K562 (cell line): Measurements from ENCODE around the gene AP2M1. TPM values are rescaled to one million over a fixed set of nuclear protein-coding genes. Genes with fewer than 3 reads are reported as not detected.

Experiments
- polyA plus RNA-seq, 8 experiments: library from polyadenylated mRNA; depleted of rRNA in 4 of 8; stranded (reverse) in 5 of 8; unstranded in 3 of 8; fragments of >200 nt; fragmentation: Nextera tagmentation in 2 of 8; fragmentation: Illumina TruSeq in 1 of 8; extraction: Ambion mirVana in 2 of 8; extraction: Trizol in 1 of 8; gene quantifications; 2 replicates each; pipeline versions ENCODE4 v1.2.1 to v1.2.3, GENCODE V29; 2011 to 2014; ENCODE audit warnings: inconsistent platforms in 1 of 8, missing spikeins in 1 of 8
- total RNA-seq, 7 experiments: library from RNA; depleted of rRNA in 6 of 7; stranded (reverse); fragments of >200 nt in 6 of 7; fragmentation: Illumina TruSeq in 2 of 7; extraction: Trizol in 2 of 7; gene quantifications; 2 replicates each; pipeline versions ENCODE4 v1.2.1 to v1.2.3, GENCODE V29; 2011 to 2021; ENCODE audit warnings: low replicate concordance in 1 of 7

Gene AP2M1
- total and polyA plus RNA-seq, 9 of the 15 experiments (the other 6 are each of a cell fraction or from before 2014, with no cell fraction given): 118 to 505 (median 296) TPM

Other genes starting within 250 kb of the AP2M1 start
Only the 7 nearest of the 19 such genes appear.
- not detected in 2 replicates for gene HTR3E, start 77.8 kb upstream of the AP2M1 start, total RNA-seq (2014; rRNA removed)
- not detected in 2 replicates for gene HTR3E, start 77.8 kb upstream of the AP2M1 start, total RNA-seq (2014; rRNA removed; fragmentation: Illumina TruSeq; extraction: Trizol)
- gene HTR3E, start 77.8 kb upstream of the AP2M1 start, total RNA-seq (2015; rRNA removed; fragmentation: Illumina TruSeq; extraction: Trizol): not detected in 2 replicates
- not detected in 2 replicates for gene HTR3E, start 77.8 kb upstream of the AP2M1 start, total RNA-seq (2021)
- not detected in 2 replicates for gene HTR3E, start 77.8 kb upstream of the AP2M1 start, polyA plus RNA-seq (2011; rRNA removed)
- not detected in 2 replicates for gene HTR3E, start 77.8 kb upstream of the AP2M1 start, polyA plus RNA-seq (2014; fragmentation: Illumina TruSeq; extraction: Trizol)
- gene HTR3E, start 77.8 kb upstream of the AP2M1 start, polyA plus RNA-seq (2014; fragmentation: Nextera tagmentation; extraction: Ambion mirVana): not detected
- gene HTR3E, start 77.8 kb upstream of the AP2M1 start, polyA plus RNA-seq (2014; rRNA removed): not detected in 2 replicates
- 66.4 and 91.1 TPM in 2 replicates for gene EIF2B5, start 39.5 kb upstream of the AP2M1 start, total RNA-seq (2014; rRNA removed)
- 70.4 and 70.8 TPM in 2 replicates for gene EIF2B5, start 39.5 kb upstream of the AP2M1 start, total RNA-seq (2014; rRNA removed; fragmentation: Illumina TruSeq; extraction: Trizol)
- gene EIF2B5, start 39.5 kb upstream of the AP2M1 start, total RNA-seq (2015; rRNA removed; fragmentation: Illumina TruSeq; extraction: Trizol): 71.8 and 74.0 TPM in 2 replicates
- 62.9 and 67.5 TPM in 2 replicates for gene EIF2B5, start 39.5 kb upstream of the AP2M1 start, total RNA-seq (2021)
- 76.8 and 87.2 TPM in 2 replicates for gene EIF2B5, start 39.5 kb upstream of the AP2M1 start, polyA plus RNA-seq (2011; rRNA removed)
- gene EIF2B5, start 39.5 kb upstream of the AP2M1 start, polyA plus RNA-seq (2014; fragmentation: Illumina TruSeq; extraction: Trizol): 70.9 and 75.5 TPM in 2 replicates
- 10 to 100 TPM; 19.1 to 31.8 TPM for gene EIF2B5, start 39.5 kb upstream of the AP2M1 start, polyA plus RNA-seq (2014; fragmentation: Nextera tagmentation; extraction: Ambion mirVana)
- gene EIF2B5, start 39.5 kb upstream of the AP2M1 start, polyA plus RNA-seq (2014; rRNA removed): 92.4 and 95.6 TPM in 2 replicates
- 25.7 and 26.5 TPM in 2 replicates for gene DVL3, start 19.5 kb upstream of the AP2M1 start, total RNA-seq (2014; rRNA removed)
- gene DVL3, start 19.5 kb upstream of the AP2M1 start, total RNA-seq (2014; rRNA removed; fragmentation: Illumina TruSeq; extraction: Trizol): 8.7 and 9.8 TPM in 2 replicates
- 16.0 and 17.2 TPM in 2 replicates for gene DVL3, start 19.5 kb upstream of the AP2M1 start, total RNA-seq (2015; rRNA removed; fragmentation: Illumina TruSeq; extraction: Trizol)
- 54.4 and 57.9 TPM in 2 replicates for gene DVL3, start 19.5 kb upstream of the AP2M1 start, total RNA-seq (2021)
- gene DVL3, start 19.5 kb upstream of the AP2M1 start, polyA plus RNA-seq (2011; rRNA removed): 20.1 and 28.7 TPM in 2 replicates
- gene DVL3, start 19.5 kb upstream of the AP2M1 start, polyA plus RNA-seq (2014; fragmentation: Illumina TruSeq; extraction: Trizol): 44.3 and 44.8 TPM in 2 replicates
- 1 to 10 TPM; 3.1 to 5.4 TPM for gene DVL3, start 19.5 kb upstream of the AP2M1 start, polyA plus RNA-seq (2014; fragmentation: Nextera tagmentation; extraction: Ambion mirVana)
- 42.8 and 46.6 TPM in 2 replicates for gene DVL3, start 19.5 kb upstream of the AP2M1 start, polyA plus RNA-seq (2014; rRNA removed)
- gene ABCF3, start 11.3 kb downstream of the AP2M1 start, total RNA-seq (2014; rRNA removed): 47.1 and 54.2 TPM in 2 replicates
- 17.6 and 20.0 TPM in 2 replicates for gene ABCF3, start 11.3 kb downstream of the AP2M1 start, total RNA-seq (2014; rRNA removed; fragmentation: Illumina TruSeq; extraction: Trizol)
- 33.6 and 37.7 TPM in 2 replicates for gene ABCF3, start 11.3 kb downstream of the AP2M1 start, total RNA-seq (2015; rRNA removed; fragmentation: Illumina TruSeq; extraction: Trizol)
- gene ABCF3, start 11.3 kb downstream of the AP2M1 start, total RNA-seq (2021): 61.9 and 77.9 TPM in 2 replicates
- 45.1 and 59.3 TPM in 2 replicates for gene ABCF3, start 11.3 kb downstream of the AP2M1 start, polyA plus RNA-seq (2011; rRNA removed)
- gene ABCF3, start 11.3 kb downstream of the AP2M1 start, polyA plus RNA-seq (2014; fragmentation: Illumina TruSeq; extraction: Trizol): 51.0 and 57.1 TPM in 2 replicates
- 10 to 100 TPM in 1 of 2 experiments, 1 to 10 TPM in 1; 6.7 to 23.7 TPM for gene ABCF3, start 11.3 kb downstream of the AP2M1 start, polyA plus RNA-seq (2014; fragmentation: Nextera tagmentation; extraction: Ambion mirVana)
- 65.0 and 68.5 TPM in 2 replicates for gene ABCF3, start 11.3 kb downstream of the AP2M1 start, polyA plus RNA-seq (2014; rRNA removed)
- gene VWA5B2, start 54.7 kb downstream of the AP2M1 start, total RNA-seq (2014; rRNA removed): not detected in 2 replicates
- gene VWA5B2, start 54.7 kb downstream of the AP2M1 start, total RNA-seq (2014; rRNA removed; fragmentation: Illumina TruSeq; extraction: Trizol): not detected in 2 replicates
- not detected in 2 replicates for gene VWA5B2, start 54.7 kb downstream of the AP2M1 start, total RNA-seq (2015; rRNA removed; fragmentation: Illumina TruSeq; extraction: Trizol)
- 0.04 TPM in 1 of 2 replicates, not detected in the other for gene VWA5B2, start 54.7 kb downstream of the AP2M1 start, total RNA-seq (2021)
- not detected in 2 replicates for gene VWA5B2, start 54.7 kb downstream of the AP2M1 start, polyA plus RNA-seq (2011; rRNA removed)
- not detected in 2 replicates for gene VWA5B2, start 54.7 kb downstream of the AP2M1 start, polyA plus RNA-seq (2014; fragmentation: Illumina TruSeq; extraction: Trizol)
- not detected for gene VWA5B2, start 54.7 kb downstream of the AP2M1 start, polyA plus RNA-seq (2014; fragmentation: Nextera tagmentation; extraction: Ambion mirVana)
- not detected in 2 replicates for gene VWA5B2, start 54.7 kb downstream of the AP2M1 start, polyA plus RNA-seq (2014; rRNA removed)
- 80.1 and 93.3 TPM in 2 replicates for gene ALG3, start 74.1 kb downstream of the AP2M1 start, total RNA-seq (2014; rRNA removed)
- 34.4 and 39.9 TPM in 2 replicates for gene ALG3, start 74.1 kb downstream of the AP2M1 start, total RNA-seq (2014; rRNA removed; fragmentation: Illumina TruSeq; extraction: Trizol)
- 47.5 and 48.2 TPM in 2 replicates for gene ALG3, start 74.1 kb downstream of the AP2M1 start, total RNA-seq (2015; rRNA removed; fragmentation: Illumina TruSeq; extraction: Trizol)
- 107 and 110 TPM in 2 replicates for gene ALG3, start 74.1 kb downstream of the AP2M1 start, total RNA-seq (2021)
- 85.8 and 106 TPM in 2 replicates for gene ALG3, start 74.1 kb downstream of the AP2M1 start, polyA plus RNA-seq (2011; rRNA removed)
- 103 and 120 TPM in 2 replicates for gene ALG3, start 74.1 kb downstream of the AP2M1 start, polyA plus RNA-seq (2014; fragmentation: Illumina TruSeq; extraction: Trizol)
- 10 to 100 TPM; 37.5 to 41.1 TPM for gene ALG3, start 74.1 kb downstream of the AP2M1 start, polyA plus RNA-seq (2014; fragmentation: Nextera tagmentation; extraction: Ambion mirVana)
- gene ALG3, start 74.1 kb downstream of the AP2M1 start, polyA plus RNA-seq (2014; rRNA removed): 81.0 and 81.3 TPM in 2 replicates
- gene EEF1AKMT4, start 74.8 kb downstream of the AP2M1 start, total RNA-seq (2014; rRNA removed): 24.5 and 29.6 TPM in 2 replicates
- gene EEF1AKMT4, start 74.8 kb downstream of the AP2M1 start, total RNA-seq (2014; rRNA removed; fragmentation: Illumina TruSeq; extraction: Trizol): 8.7 and 10.3 TPM in 2 replicates
- gene EEF1AKMT4, start 74.8 kb downstream of the AP2M1 start, total RNA-seq (2015; rRNA removed; fragmentation: Illumina TruSeq; extraction: Trizol): 11.5 and 11.6 TPM in 2 replicates
- gene EEF1AKMT4, start 74.8 kb downstream of the AP2M1 start, total RNA-seq (2021): 16.8 and 17.0 TPM in 2 replicates
- 18.9 and 22.4 TPM in 2 replicates for gene EEF1AKMT4, start 74.8 kb downstream of the AP2M1 start, polyA plus RNA-seq (2011; rRNA removed)
- gene EEF1AKMT4, start 74.8 kb downstream of the AP2M1 start, polyA plus RNA-seq (2014; fragmentation: Illumina TruSeq; extraction: Trizol): 15.8 and 19.5 TPM in 2 replicates
- gene EEF1AKMT4, start 74.8 kb downstream of the AP2M1 start, polyA plus RNA-seq (2014; fragmentation: Nextera tagmentation; extraction: Ambion mirVana): 10 to 100 TPM; 47.4 to 49.4 TPM
- gene EEF1AKMT4, start 74.8 kb downstream of the AP2M1 start, polyA plus RNA-seq (2014; rRNA removed): 27.1 and 27.7 TPM in 2 replicates